GM12878 (cell line): ENCODE data around the gene CBLB. TPM values are rescaled to one million over a fixed set of nuclear protein-coding genes. Genes with fewer than 3 reads are reported as not detected.

Experiments
- ATAC-seq: fragments of 200-7000 bp; cut with Tn5 transposase; 3 replicates; pipeline ENCODE4 v1.9.1; 2020; ENCODE audit warnings: mild to moderate bottlenecking, moderate library complexity
- BruUV-seq: library from RNA; stranded (reverse); fragments of 400-500 nt; replicated peaks from 2 replicates; lab custom pipeline; 2021; lab: Mats Ljungman, UMichigan
- CTCF ChIA-PET: fragments of 300-600 bp; sonication (Branson Sonifier 250); formaldehyde crosslinking; extraction: SDS; loops from one replicate; lab custom pipeline; 2021; ENCODE audit warnings: inconsistent platforms; lab: Yijun Ruan, JAX
- POLR2A ChIA-PET: fragments of 350-600 bp; formaldehyde crosslinking; extraction: SDS; loops from one replicate; lab custom pipeline; 2021; ENCODE audit warnings: inconsistent platforms; lab: Charles Lee
- RAD21 ChIA-PET: fragments of 300-600 bp; sonication (Branson Sonifier 250); formaldehyde crosslinking; loops from one replicate; lab custom pipeline; 2023; ENCODE audit warnings: antibody characterized with exemption; ENCODE audit not compliant: unreplicated experiment; lab: Charles Lee
- SMC1A ChIA-PET: fragments of 300-600 bp; sonication (Branson Sonifier 250); formaldehyde crosslinking; loops from one replicate; lab custom pipeline; 2023; ENCODE audit not compliant: unreplicated experiment, uncharacterized antibody; lab: Charles Lee
- DNase-seq: peaks from one replicate; pipeline ENCODE4 v3.0.0-alpha.2; 2011; ENCODE audit warnings: low read depth, low spot score
- FAIRE-seq: peaks from 3 replicates; lab custom pipeline; 2011; peaks lifted over from hg19 to GRCh38; lab: Jason Lieb, UNC
- H2AFZ ChIP-seq: 2 replicates; pipeline ENCODE4 v1.6.0; 2011; ENCODE audit warnings: low read depth, low read length, control low read depth; ENCODE audit not compliant: control insufficient read depth
- H3K27ac ChIP-seq: 2 replicates; pipeline ENCODE4 v1.5.1; 2011; ENCODE audit warnings: control low read depth; ENCODE audit not compliant: control insufficient read depth, insufficient read depth
- H3K27me3 ChIP-seq, 2 experiments: replicated peaks in 1 of 2; 2 replicates each; pipeline versions ENCODE4 v1.6.0 to v1.6.1; 2011; ENCODE audit warnings: low read length in 1 of 2; ENCODE audit not compliant: control insufficient read depth in 2 of 2, insufficient read depth in 2 of 2
- H3K36me3 ChIP-seq, 2 experiments: 2 replicates each; pipeline ENCODE4 v1.5.1; 2011; ENCODE audit warnings: low read length in 1 of 2; ENCODE audit not compliant: control insufficient read depth in 2 of 2, insufficient read depth in 2 of 2
- H3K4me1 ChIP-seq: 2 replicates; pipeline ENCODE4 v1.6.1; 2011; ENCODE audit warnings: mild to moderate bottlenecking, low read length, moderate library complexity, mixed read lengths; ENCODE audit not compliant: control insufficient read depth, insufficient read depth
- H3K4me2 ChIP-seq: 2 replicates; pipeline ENCODE4 v1.6.0; 2011; ENCODE audit warnings: control low read depth; ENCODE audit not compliant: control insufficient read depth, insufficient read depth
- H3K4me3 ChIP-seq: fragments of 200-600 bp; sonication (generic); 2 replicates; pipeline ENCODE4 v1.5.1; 2016
- H3K79me2 ChIP-seq: 2 replicates; pipeline ENCODE4 v1.6.0; 2011; ENCODE audit warnings: low read length; ENCODE audit not compliant: control insufficient read depth, insufficient read depth
- H3K9ac ChIP-seq: 2 replicates; pipeline ENCODE4 v1.8.0; 2011; ENCODE audit warnings: low read length, control low read depth, mixed read lengths; ENCODE audit not compliant: control insufficient read depth, insufficient read depth
- H3K9me3 ChIP-seq: replicated peaks from 3 replicates; pipeline ENCODE4 v1.5.1; 2011; ENCODE audit warnings: mild to moderate bottlenecking, low read length; ENCODE audit not compliant: control insufficient read depth, insufficient read depth
- H4K20me1 ChIP-seq: 2 replicates; pipeline ENCODE4 v1.6.0; 2011; ENCODE audit not compliant: control insufficient read depth, insufficient read depth
- JUND ChIP-seq: IDR thresholded peaks from 2 replicates; pipeline ENCODE4 v1.6.1; 2012; ENCODE audit warnings: low read depth, mild to moderate bottlenecking, low read length, improper control_type of control experiment, moderate library complexity
- NFYB ChIP-seq: IDR thresholded peaks from 2 replicates; pipeline ENCODE4 v1.6.1; 2011; ENCODE audit warnings: low read depth, mild to moderate bottlenecking, low read length, improper control_type of control experiment, moderate library complexity; ENCODE audit not compliant: insufficient read depth
- SP1 ChIP-seq: IDR thresholded peaks from one replicate; pipeline ENCODE4 v1.6.1; 2011; ENCODE audit warnings: low read depth, low read length
- WGBS: methylation state at CpG from one replicate; pipeline ENCODE4 v1.1.6; 2016; ENCODE audit warnings: low lambda C conversion rate; ENCODE audit not compliant: insufficient replicate concordance, insufficient coverage; ENCODE audit errors: missing lambda C conversion rate; 5-methylcytosine and 5-hydroxymethylcytosine counted together
- in situ Hi-C: fragments of 300-500 bp; cut with MboI; formaldehyde crosslinking; loops from 9 replicates; pipeline ENCODE4 v1.14.3; 2018; ENCODE audit warnings: mixed read lengths
- intact Hi-C: fragments of 100-400 bp; cut with micrococcal nuclease; formaldehyde crosslinking; loops from one replicate; pipeline ENCODE4 v1.14.2; 2022; ENCODE audit not compliant: unreplicated experiment
- polyA plus RNA-seq, 11 experiments: library from polyadenylated mRNA; depleted of rRNA in 4 of 11; unstranded in 6 of 11; stranded (reverse) in 5 of 11; fragments of >200 nt; fragmentation: Nextera tagmentation in 4 of 11; fragmentation: Illumina TruSeq in 1 of 11; extraction: Ambion mirVana in 4 of 11; extraction: Trizol in 1 of 11; gene quantifications; 1 replicate in 1 of 11; 2 replicates in 10 of 11; pipeline versions ENCODE4 v1.2.1 to v1.2.3, GENCODE V29; 2011 to 2016; ENCODE audit warnings: inconsistent platforms in 2 of 11, missing spikeins in 2 of 11, low read depth in 1 of 11
- total RNA-seq, 4 experiments: library from RNA; depleted of rRNA in 3 of 4; stranded (reverse); fragments of >200 nt in 3 of 4; fragmentation: Illumina TruSeq in 1 of 4; extraction: Trizol in 1 of 4; gene quantifications; 2 replicates each; pipeline versions ENCODE4 v1.2.1 to v1.2.3, GENCODE V29; 2013 to 2021
- TF ChIP-seq, protein P1 (sequence below): IDR thresholded peaks from 2 replicates; pipeline ENCODE4 v1.6.1; 2012; ENCODE audit warnings: low read depth, low read length, improper control_type of control experiment
- TF ChIP-seq, protein P2 (sequence below): fragments of 450-650 bp; IDR thresholded peaks from 2 replicates; pipeline ENCODE4 v1.6.1; 2016; ENCODE audit warnings: mild to moderate bottlenecking

The CBLB gene
- total and polyA plus RNA-seq, 10 of the 15 experiments (the other 5 are each of a cell fraction or from before 2014, with no cell fraction given) = 17.2 to 107 (median 41.9) TPM

DNA sequence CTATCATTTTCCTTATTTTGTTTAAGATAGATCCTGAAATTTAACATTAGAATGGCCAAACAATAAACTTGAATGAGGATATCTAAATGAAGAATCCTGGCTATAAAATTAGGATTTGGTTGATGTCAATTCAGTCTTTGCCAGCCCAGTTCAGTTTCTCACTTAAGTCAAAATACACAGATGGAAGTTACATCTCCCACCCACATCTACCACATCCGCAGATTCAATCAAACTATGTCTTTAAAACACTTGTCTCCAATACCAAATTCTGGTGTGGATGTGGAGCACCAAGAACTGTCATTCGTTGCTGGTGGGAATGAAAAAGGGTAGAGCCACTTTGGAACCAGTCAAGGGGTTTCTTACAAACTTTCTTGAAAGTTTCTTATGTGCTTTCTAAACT, 18.2 kb downstream of the CBLB start:
- TF ChIP-seq, protein P1, sequence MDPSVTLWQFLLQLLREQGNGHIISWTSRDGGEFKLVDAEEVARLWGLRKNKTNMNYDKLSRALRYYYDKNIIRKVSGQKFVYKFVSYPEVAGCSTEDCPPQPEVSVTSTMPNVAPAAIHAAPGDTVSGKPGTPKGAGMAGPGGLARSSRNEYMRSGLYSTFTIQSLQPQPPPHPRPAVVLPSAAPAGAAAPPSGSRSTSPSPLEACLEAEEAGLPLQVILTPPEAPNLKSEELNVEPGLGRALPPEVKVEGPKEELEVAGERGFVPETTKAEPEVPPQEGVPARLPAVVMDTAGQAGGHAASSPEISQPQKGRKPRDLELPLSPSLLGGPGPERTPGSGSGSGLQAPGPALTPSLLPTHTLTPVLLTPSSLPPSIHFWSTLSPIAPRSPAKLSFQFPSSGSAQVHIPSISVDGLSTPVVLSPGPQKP = no peak
- TF ChIP-seq JUND = no peak
- TF ChIP-seq NFYB = no peak
- TF ChIP-seq, protein P2, sequence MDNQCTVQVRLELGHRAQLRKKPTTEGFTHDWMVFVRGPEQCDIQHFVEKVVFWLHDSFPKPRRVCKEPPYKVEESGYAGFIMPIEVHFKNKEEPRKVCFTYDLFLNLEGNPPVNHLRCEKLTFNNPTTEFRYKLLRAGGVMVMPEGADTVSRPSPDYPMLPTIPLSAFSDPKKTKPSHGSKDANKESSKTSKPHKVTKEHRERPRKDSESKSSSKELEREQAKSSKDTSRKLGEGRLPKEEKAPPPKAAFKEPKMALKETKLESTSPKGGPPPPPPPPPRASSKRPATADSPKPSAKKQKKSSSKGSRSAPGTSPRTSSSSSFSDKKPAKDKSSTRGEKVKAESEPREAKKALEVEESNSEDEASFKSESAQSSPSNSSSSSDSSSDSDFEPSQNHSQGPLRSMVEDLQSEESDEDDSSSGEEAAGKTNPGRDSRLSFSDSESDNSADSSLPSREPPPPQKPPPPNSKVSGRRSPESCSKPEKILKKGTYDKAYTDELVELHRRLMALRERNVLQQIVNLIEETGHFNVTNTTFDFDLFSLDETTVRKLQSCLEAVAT = no peak
- no peak for TF ChIP-seq SP1
- ATAC-seq = no peak
- Histone ChIP-seq H3K27ac (no peak overlapping the region), H3K36me3 (peaks cover 0 to 35% of the 10 kb centered on the region in 2 experiments; a peak in 3 of 4 replicates), H2AFZ (no peak overlapping the region), H3K79me2 (peaks cover 13% of the 10 kb centered on the region), H3K9me3 (peaks cover 7% of the 10 kb centered on the region), H3K9ac (no peak overlapping the region), H3K4me1 (peaks cover 9% of the 10 kb centered on the region), H3K4me3 (no peak overlapping the region), H4K20me1 (no peaks in the 10 kb centered on the region), H3K27me3 (no peaks in the 10 kb centered on the region), H3K4me2 (no peak overlapping the region)
- CTCF ChIA-PET = interaction anchor here (1.5 to 2.6 kb wide), 2 partner anchors 12 to 15 kb away, joined by 5 to 7 read pairs; no protein-coding TSS in a partner anchor
- intact Hi-C loops (no loop called here), in situ Hi-C loops (loop anchor here (25.0 kb wide), 1 partner anchor 762 kb away; no protein-coding TSS in a partner anchor)
- POLR2A ChIA-PET = interaction anchor here (2.0 kb wide), 1 partner anchor 13 kb away, joined by 6 read pairs; no protein-coding TSS in a partner anchor
- WGBS = 69% methylated on average over 2 of the region's 2 CpGs
- no peak for FAIRE-seq
- RAD21 ChIA-PET = interaction anchor here (2.6 kb wide), 1 partner anchor 13 kb away, joined by 23 read pairs; no protein-coding TSS in a partner anchor
- BruUV-seq = no TSS peak
- SMC1A ChIA-PET = interaction anchor here (0.9 to 2.5 kb wide), 8 partner anchors 8 to 334 kb away, joined by 3 to 29 read pairs (median 7); no protein-coding TSS in a partner anchor
- DNase-seq = no peak
